IPS DF 4.7 (cell line): Measurements from ENCODE around the gene FCN2.

Experiments used
- DNase-seq: peaks from one replicate; pipeline ENCODE4 v3.0.0-alpha.2; 2013; ENCODE audit warnings: low spot score; ENCODE audit errors: extremely low read depth

The FCN2 gene

GRCh38 chr9:134880484-134881312 lies at the start of gene FCN2:
Gene FCN2 (plus strand): TSS chr9:134880810. CDS start chr9:134880822, 12 bp downstream.
- DNase-seq, result no peak

- DNase-seq, result no peak
These were observed 49.5 kb upstream of the FCN2 start for GRCh38 chr9:134830926-134831720.

- DNase-seq, result no peak
These were observed 48.1 kb upstream of the FCN2 start for GRCh38 chr9:134832471-134832870.

- no peak for DNase-seq
These were observed 47.2 kb upstream of the FCN2 start for GRCh38 chr9:134833294-134833880.

- DNase-seq, result no peak
These were observed 46.2 kb upstream of the FCN2 start for GRCh38 chr9:134834217-134834956.

- no peak for DNase-seq
These were observed 45.6 kb upstream of the FCN2 start for GRCh38 chr9:134834957-134835419.

GRCh38 chr9:134835448-134835847 lies 45.2 kb upstream of the FCN2 start:
- DNase-seq, result no peak

- DNase-seq, result no peak
These were observed 44.6 kb upstream of the FCN2 start for GRCh38 chr9:134835987-134836386.

- no peak for DNase-seq
These were observed 44.1 kb upstream of the FCN2 start for GRCh38 chr9:134836406-134836970.

- DNase-seq, result no peak
These were observed 43.1 kb upstream of the FCN2 start for GRCh38 chr9:134837529-134837928.

- no peak for DNase-seq
These were observed 41.8 kb upstream of the FCN2 start for GRCh38 chr9:134838651-134839454.

GRCh38 chr9:134839455-134840125 lies 41.0 kb upstream of the FCN2 start:
- DNase-seq, result no peak

- DNase-seq, result no peak
These were observed 40.1 kb upstream of the FCN2 start for GRCh38 chr9:134840511-134840910.

GRCh38 chr9:134841180-134841904 lies 39.3 kb upstream of the FCN2 start:
- no peak for DNase-seq

GRCh38 chr9:134842321-134842720 lies 38.3 kb upstream of the FCN2 start:
- DNase-seq, result no peak

- no peak for DNase-seq
These were observed 36.9 kb upstream of the FCN2 start for GRCh38 chr9:134843740-134844139.

GRCh38 chr9:134844821-134845220 lies 35.8 kb upstream of the FCN2 start:
- no peak for DNase-seq

GRCh38 chr9:134846187-134846586 lies 34.4 kb upstream of the FCN2 start:
- no peak for DNase-seq

GRCh38 chr9:134846699-134847098 lies 33.9 kb upstream of the FCN2 start:
- no peak for DNase-seq
